Suprapubic skin (tissue), 3 donors: ENCODE data around the gene RFX3.

Experiments used
- EP300 ChIP-seq: sonication (generic); formaldehyde crosslinking; IDR thresholded peaks from one replicate; pipeline ENCODE4 v1.6.1; 2017; ENCODE audit warnings: antibody characterized with exemption
- POLR2A ChIP-seq, 2 donors: fragments of 450-650 bp; IDR thresholded peaks; one replicate each; pipeline ENCODE4 v1.6.1; 2017; ENCODE audit warnings: antibody characterized with exemption in 2 of 2, mild to moderate bottlenecking in 2 of 2, moderate library complexity in 2 of 2
- TF ChIP-seq, protein P1 (sequence below), 2 donors: fragments of 200-600 bp in 1 of 2; fragments of 450-650 bp in 1 of 2; sonication (generic) in 1 of 2; IDR thresholded peaks; one replicate each; pipeline ENCODE4 v1.5.1; 2016 to 2019; ENCODE audit warnings: antibody characterized with exemption in 2 of 2, mild to moderate bottlenecking in 1 of 2, moderate library complexity in 1 of 2

- TF ChIP-seq, protein P1, sequence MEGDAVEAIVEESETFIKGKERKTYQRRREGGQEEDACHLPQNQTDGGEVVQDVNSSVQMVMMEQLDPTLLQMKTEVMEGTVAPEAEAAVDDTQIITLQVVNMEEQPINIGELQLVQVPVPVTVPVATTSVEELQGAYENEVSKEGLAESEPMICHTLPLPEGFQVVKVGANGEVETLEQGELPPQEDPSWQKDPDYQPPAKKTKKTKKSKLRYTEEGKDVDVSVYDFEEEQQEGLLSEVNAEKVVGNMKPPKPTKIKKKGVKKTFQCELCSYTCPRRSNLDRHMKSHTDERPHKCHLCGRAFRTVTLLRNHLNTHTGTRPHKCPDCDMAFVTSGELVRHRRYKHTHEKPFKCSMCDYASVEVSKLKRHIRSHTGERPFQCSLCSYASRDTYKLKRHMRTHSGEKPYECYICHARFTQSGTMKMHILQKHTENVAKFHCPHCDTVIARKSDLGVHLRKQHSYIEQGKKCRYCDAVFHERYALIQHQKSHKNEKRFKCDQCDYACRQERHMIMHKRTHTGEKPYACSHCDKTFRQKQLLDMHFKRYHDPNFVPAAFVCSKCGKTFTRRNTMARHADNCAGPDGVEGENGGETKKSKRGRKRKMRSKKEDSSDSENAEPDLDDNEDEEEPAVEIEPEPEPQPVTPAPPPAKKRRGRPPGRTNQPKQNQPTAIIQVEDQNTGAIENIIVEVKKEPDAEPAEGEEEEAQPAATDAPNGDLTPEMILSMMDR (IDR thresholded peaks at IDR 0.05) = no peak
- TF ChIP-seq EP300 = no peak
- no peak for TF ChIP-seq POLR2A (IDR thresholded peaks at IDR 0.05)
Measured at GRCh38 chr9:3292311-3292710, 233.5 kb downstream of the RFX3 start.
